Measurements from ENCODE around the gene ZCCHC13. TPM values are rescaled to one million over a fixed set of nuclear protein-coding genes. Genes with fewer than 3 reads are reported as not detected.

ZCCHC13 gene
- total and polyA plus RNA-seq, 8 donors: not detected

DNA sequence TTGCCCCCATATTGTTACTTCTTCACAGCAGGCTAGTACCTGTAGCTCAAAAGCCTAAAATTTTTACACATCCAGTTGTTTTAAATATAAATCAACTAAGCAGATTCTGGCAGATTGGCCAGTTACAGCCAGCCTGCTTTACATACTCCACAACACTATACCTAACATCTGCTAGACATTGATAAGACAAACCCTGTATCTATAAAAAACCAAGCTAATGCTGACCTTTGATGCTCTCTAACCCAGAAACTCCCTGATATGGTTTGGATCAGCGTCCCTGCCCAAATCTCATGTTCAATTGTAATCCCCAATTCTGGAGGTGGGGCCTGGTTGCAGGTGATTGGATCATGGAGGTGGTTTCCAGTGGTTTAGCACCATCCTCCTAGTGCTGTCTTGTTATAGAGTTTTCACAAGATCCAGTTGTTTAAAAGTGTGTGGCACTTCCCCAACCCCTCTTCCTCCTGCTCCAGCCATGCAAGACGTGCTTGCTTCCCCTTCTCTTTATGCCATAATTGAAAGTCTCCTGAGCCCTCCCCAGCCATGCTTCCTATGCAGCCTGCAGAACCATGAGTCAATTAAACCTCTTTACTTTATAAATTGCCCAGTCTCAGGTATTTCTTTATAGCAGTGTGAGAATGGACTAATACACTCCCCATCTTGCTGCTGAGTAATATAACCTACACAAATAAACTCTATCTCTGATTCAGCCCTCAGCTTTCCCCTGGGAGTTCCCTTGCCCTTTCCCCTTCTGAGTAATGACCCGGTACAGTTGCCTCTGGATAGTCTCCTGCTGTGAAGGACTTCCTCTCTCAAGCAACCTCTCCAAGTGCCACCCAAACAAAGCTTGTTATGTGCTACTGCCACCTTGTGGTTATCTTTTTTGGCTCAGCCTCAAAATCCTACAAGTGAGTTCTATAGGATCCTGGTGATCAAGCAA is 39.6 kb downstream of the ZCCHC13 start:
- peaks cover 0 to 6% (median 3%) of the 10 kb centered on the region in 4 donors for H3K9me3 ChIP-seq
- WGBS, 5 donors: 29 to 47% (median 43%) methylated on average over 3 of the region's 3 CpGs
- H3K4me1 ChIP-seq: no peaks in the 10 kb centered on the region
- H3K27me3 ChIP-seq: peaks cover 0 to 8% (median 0%) of the 10 kb centered on the region in 3 donors
- peak overlapping the region in 3 of 5 donors; percentile 22 to 48 (median 46) for H3K27ac ChIP-seq
- peak; percentile 67 to 76 for DNase-seq
- intact Hi-C loops (cut with DNase I; ENCODE audit: low total_unique reads): loop anchor here (10.0 kb wide), 1 partner anchor 489 kb away; the partner anchor contains the start of gene XIST
- H3K4me3 ChIP-seq: no peak overlapping the region
- TF ChIP-seq EP300 (IDR thresholded peaks at IDR 0.05) (no peak), POLR2A (IDR thresholded peaks at IDR 0.05) (no peak), POLR2AphosphoS5 (IDR thresholded peaks at IDR 0.05) (peak in 1 of 3 donors; percentile 72)
- TF ChIP-seq, protein P1, sequence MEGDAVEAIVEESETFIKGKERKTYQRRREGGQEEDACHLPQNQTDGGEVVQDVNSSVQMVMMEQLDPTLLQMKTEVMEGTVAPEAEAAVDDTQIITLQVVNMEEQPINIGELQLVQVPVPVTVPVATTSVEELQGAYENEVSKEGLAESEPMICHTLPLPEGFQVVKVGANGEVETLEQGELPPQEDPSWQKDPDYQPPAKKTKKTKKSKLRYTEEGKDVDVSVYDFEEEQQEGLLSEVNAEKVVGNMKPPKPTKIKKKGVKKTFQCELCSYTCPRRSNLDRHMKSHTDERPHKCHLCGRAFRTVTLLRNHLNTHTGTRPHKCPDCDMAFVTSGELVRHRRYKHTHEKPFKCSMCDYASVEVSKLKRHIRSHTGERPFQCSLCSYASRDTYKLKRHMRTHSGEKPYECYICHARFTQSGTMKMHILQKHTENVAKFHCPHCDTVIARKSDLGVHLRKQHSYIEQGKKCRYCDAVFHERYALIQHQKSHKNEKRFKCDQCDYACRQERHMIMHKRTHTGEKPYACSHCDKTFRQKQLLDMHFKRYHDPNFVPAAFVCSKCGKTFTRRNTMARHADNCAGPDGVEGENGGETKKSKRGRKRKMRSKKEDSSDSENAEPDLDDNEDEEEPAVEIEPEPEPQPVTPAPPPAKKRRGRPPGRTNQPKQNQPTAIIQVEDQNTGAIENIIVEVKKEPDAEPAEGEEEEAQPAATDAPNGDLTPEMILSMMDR (IDR thresholded peaks at IDR 0.05): peak in 5 of 7 experiments; percentile 17 to 57 (median 47)
- H3K36me3 ChIP-seq: no peaks in the 10 kb centered on the region

DNA sequence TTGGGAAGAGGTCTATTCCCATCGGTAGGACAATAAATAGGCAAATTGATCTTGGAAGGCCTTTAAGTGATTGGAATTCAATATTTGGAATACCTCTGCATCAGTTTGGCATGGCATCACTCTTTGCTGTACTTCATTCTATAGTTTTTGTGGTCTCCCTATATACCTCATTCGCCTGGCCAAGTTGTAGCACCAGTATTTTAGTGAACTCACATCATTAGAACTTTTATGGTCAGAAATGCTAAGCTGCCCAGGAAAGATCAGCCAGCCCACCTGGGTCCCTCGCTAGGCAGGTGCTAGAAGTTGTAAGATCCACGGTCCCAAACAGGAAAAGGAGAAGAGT is 40.3 kb downstream of the ZCCHC13 start:
- WGBS, 5 donors: 48 to 70% (median 68%) methylated on average over 3 to 4 of the region's 4 CpGs
- Histone ChIP-seq H3K4me1 (no peaks in the 10 kb centered on the region), H3K9me3 (no peaks in the 10 kb centered on the region), H3K4me3 (no peak overlapping the region), H3K27me3 (peaks cover 0 to 9% (median 0%) of the 10 kb centered on the region in 3 donors), H3K36me3 (no peaks in the 10 kb centered on the region), H3K27ac (no peak overlapping the region)
- TF ChIP-seq POLR2A (IDR thresholded peaks at IDR 0.05): no peak
- TF ChIP-seq, protein P1 (IDR thresholded peaks at IDR 0.05): peak in 1 of 7 experiments; percentile 3
- intact Hi-C loops (cut with DNase I; ENCODE audit: low total_unique reads): loop anchor here (10.0 kb wide), 1 partner anchor 489 kb away; the partner anchor contains the start of gene XIST
- DNase-seq: no peak

DNA sequence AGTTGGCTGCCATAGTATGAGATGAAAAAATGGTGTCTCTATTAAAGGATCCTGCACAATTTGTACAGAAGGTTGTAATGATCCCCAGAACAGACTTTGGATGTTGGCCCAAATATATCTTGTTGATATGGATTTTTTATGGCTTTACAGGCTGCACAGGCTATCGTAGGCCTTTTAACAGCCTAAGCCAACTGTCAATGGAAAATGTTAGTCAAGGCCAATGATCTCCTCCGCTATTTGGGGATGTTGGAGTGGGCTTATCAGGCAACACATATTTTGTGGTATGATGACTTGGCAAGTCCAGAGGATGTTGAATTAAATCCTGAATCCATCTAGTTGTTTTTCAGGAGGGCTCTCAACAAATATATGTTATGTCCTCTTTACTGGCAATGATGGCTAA is 42.1 kb downstream of the ZCCHC13 start:
- Histone ChIP-seq H3K27ac (no peak overlapping the region), H3K9me3 (no peaks in the 10 kb centered on the region), H3K27me3 (peaks cover 0 to 9% (median 0%) of the 10 kb centered on the region in 3 donors), H3K36me3 (no peaks in the 10 kb centered on the region), H3K4me1 (no peaks in the 10 kb centered on the region), H3K4me3 (no peak overlapping the region)
- WGBS, 5 donors: 54 to 80% (median 76%) methylated on average over 2 of the region's 2 CpGs
- no peak for DNase-seq
- intact Hi-C loops (cut with DNase I; ENCODE audit: low total_unique reads): loop anchor here (10.0 kb wide), 1 partner anchor 491 kb away; the partner anchor contains the start of gene XIST
- TF ChIP-seq POLR2A (IDR thresholded peaks at IDR 0.05) (no peak), EP300 (IDR thresholded peaks at IDR 0.05) (no peak), POLR2AphosphoS5 (IDR thresholded peaks at IDR 0.05) (no peak)
- TF ChIP-seq, protein P1 (IDR thresholded peaks at IDR 0.05): no peak

DNA sequence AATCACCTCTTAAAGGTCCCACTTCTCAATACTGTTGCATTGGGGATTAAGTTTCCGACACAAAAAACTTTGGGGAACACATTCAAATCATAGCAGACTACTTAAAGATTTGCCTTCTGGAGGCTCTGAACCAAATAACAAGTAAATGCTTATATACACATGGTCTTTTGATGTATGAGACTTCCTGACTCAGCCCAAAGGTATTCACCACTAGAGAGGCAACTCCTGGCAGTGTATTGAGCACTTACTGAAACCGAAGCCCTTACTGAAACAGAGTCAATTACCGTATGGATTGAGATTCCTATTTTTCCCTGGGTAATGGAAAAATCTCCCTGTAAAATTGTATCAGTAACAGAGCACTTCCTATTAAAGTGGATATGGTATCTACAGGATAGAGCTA is 45.4 kb downstream of the ZCCHC13 start:
- Histone ChIP-seq H3K27ac (no peak overlapping the region), H3K27me3 (peaks cover 0 to 9% (median 0%) of the 10 kb centered on the region in 3 donors), H3K4me3 (no peak overlapping the region), H3K36me3 (no peaks in the 10 kb centered on the region), H3K9me3 (no peaks in the 10 kb centered on the region), H3K4me1 (no peaks in the 10 kb centered on the region)
- DNase-seq: no peak
- intact Hi-C loops (cut with DNase I; ENCODE audit: low total_unique reads): loop anchor here (10.0 kb wide), 1 partner anchor 495 kb away; the partner anchor contains the start of gene XIST
- WGBS, 5 donors: 52 to 74% (median 58%) methylated on average over 3 of the region's 3 CpGs
- no peak for TF ChIP-seq EP300 (IDR thresholded peaks at IDR 0.05)
- TF ChIP-seq, protein P1 (IDR thresholded peaks at IDR 0.05): no peak
- TF ChIP-seq POLR2AphosphoS5 (IDR thresholded peaks at IDR 0.05): no peak
- no peak for TF ChIP-seq POLR2A (IDR thresholded peaks at IDR 0.05)
